HG02938 (cell line): ENCODE data around the gene TBL1XR1.

Experiments
- ATAC-seq: cut with Tn5 transposase; IDR thresholded peaks from one replicate; pipeline ENCODE4 v1.9.1; 2021; ENCODE audit warnings: mild to moderate bottlenecking, moderate library complexity; ENCODE audit not compliant: unreplicated experiment

TBL1XR1 gene

GRCh38 chr3:176977331-176977730, 220.0 kb downstream of the TBL1XR1 start:
- no peak for ATAC-seq

GRCh38 chr3:176976586-176976985, 220.7 kb downstream of the TBL1XR1 start:
- no peak for ATAC-seq

- ATAC-seq, result no peak
Observed at GRCh38 chr3:176974279-176974678, 223.0 kb downstream of the TBL1XR1 start.

- no peak for ATAC-seq
Observed at GRCh38 chr3:176971613-176972174, 225.6 kb downstream of the TBL1XR1 start.

- no peak for ATAC-seq
Observed at GRCh38 chr3:176970770-176971169, 226.5 kb downstream of the TBL1XR1 start.

GRCh38 chr3:176969506-176969905, 227.8 kb downstream of the TBL1XR1 start:
- ATAC-seq, result no peak
